GM12878 (cell line): ENCODE measurements around the gene TOM1L2. TPM values are rescaled to one million over a fixed set of nuclear protein-coding genes. Genes with fewer than 3 reads are reported as not detected.

Experiments
- ATAC-seq: fragments of 200-7000 bp; cut with Tn5 transposase; 3 replicates; pipeline ENCODE4 v1.9.1; 2020; ENCODE audit warnings: mild to moderate bottlenecking, moderate library complexity
- BruUV-seq: library from RNA; stranded (reverse); fragments of 400-500 nt; replicated peaks from 2 replicates; lab custom pipeline; 2021; lab: Mats Ljungman, UMichigan
- CTCF ChIA-PET: fragments of 300-600 bp; sonication (Branson Sonifier 250); formaldehyde crosslinking; extraction: SDS; loops from one replicate; lab custom pipeline; 2021; ENCODE audit warnings: inconsistent platforms; lab: Yijun Ruan, JAX
- POLR2A ChIA-PET: fragments of 350-600 bp; formaldehyde crosslinking; extraction: SDS; loops from one replicate; lab custom pipeline; 2021; ENCODE audit warnings: inconsistent platforms; lab: Charles Lee
- RAD21 ChIA-PET: fragments of 300-600 bp; sonication (Branson Sonifier 250); formaldehyde crosslinking; loops from one replicate; lab custom pipeline; 2023; ENCODE audit warnings: antibody characterized with exemption; ENCODE audit not compliant: unreplicated experiment; lab: Charles Lee
- SMC1A ChIA-PET: fragments of 300-600 bp; sonication (Branson Sonifier 250); formaldehyde crosslinking; loops from one replicate; lab custom pipeline; 2023; ENCODE audit not compliant: unreplicated experiment, uncharacterized antibody; lab: Charles Lee
- DNase-seq: peaks from one replicate; pipeline ENCODE4 v3.0.0-alpha.2; 2011; ENCODE audit warnings: low read depth, low spot score
- FAIRE-seq: peaks from 3 replicates; lab custom pipeline; 2011; peaks lifted over from hg19 to GRCh38; lab: Jason Lieb, UNC
- H2AFZ ChIP-seq: 2 replicates; pipeline ENCODE4 v1.6.0; 2011; ENCODE audit warnings: low read depth, low read length, control low read depth; ENCODE audit not compliant: control insufficient read depth
- H3K27ac ChIP-seq: 2 replicates; pipeline ENCODE4 v1.5.1; 2011; ENCODE audit warnings: control low read depth; ENCODE audit not compliant: control insufficient read depth, insufficient read depth
- H3K27me3 ChIP-seq, 2 experiments: replicated peaks in 1 of 2; 2 replicates each; pipeline versions ENCODE4 v1.6.0 to v1.6.1; 2011; ENCODE audit warnings: low read length in 1 of 2; ENCODE audit not compliant: control insufficient read depth in 2 of 2, insufficient read depth in 2 of 2
- H3K36me3 ChIP-seq, 2 experiments: 2 replicates each; pipeline ENCODE4 v1.5.1; 2011; ENCODE audit warnings: low read length in 1 of 2; ENCODE audit not compliant: control insufficient read depth in 2 of 2, insufficient read depth in 2 of 2
- H3K4me1 ChIP-seq: 2 replicates; pipeline ENCODE4 v1.6.1; 2011; ENCODE audit warnings: mild to moderate bottlenecking, low read length, moderate library complexity, mixed read lengths; ENCODE audit not compliant: control insufficient read depth, insufficient read depth
- H3K4me2 ChIP-seq: 2 replicates; pipeline ENCODE4 v1.6.0; 2011; ENCODE audit warnings: control low read depth; ENCODE audit not compliant: control insufficient read depth, insufficient read depth
- H3K4me3 ChIP-seq: fragments of 200-600 bp; sonication (generic); 2 replicates; pipeline ENCODE4 v1.5.1; 2016
- H3K79me2 ChIP-seq: 2 replicates; pipeline ENCODE4 v1.6.0; 2011; ENCODE audit warnings: low read length; ENCODE audit not compliant: control insufficient read depth, insufficient read depth
- H3K9ac ChIP-seq: 2 replicates; pipeline ENCODE4 v1.8.0; 2011; ENCODE audit warnings: low read length, control low read depth, mixed read lengths; ENCODE audit not compliant: control insufficient read depth, insufficient read depth
- H3K9me3 ChIP-seq: replicated peaks from 3 replicates; pipeline ENCODE4 v1.5.1; 2011; ENCODE audit warnings: mild to moderate bottlenecking, low read length; ENCODE audit not compliant: control insufficient read depth, insufficient read depth
- H4K20me1 ChIP-seq: 2 replicates; pipeline ENCODE4 v1.6.0; 2011; ENCODE audit not compliant: control insufficient read depth, insufficient read depth
- RUNX3 ChIP-seq: IDR thresholded peaks from 2 replicates; pipeline ENCODE4 v1.6.1; 2012; ENCODE audit warnings: low read length, inconsistent platforms
- SPI1 ChIP-seq: IDR thresholded peaks from 2 replicates; pipeline ENCODE4 v1.6.1; 2011; ENCODE audit warnings: low read depth, mild to moderate bottlenecking, low read length, moderate library complexity, borderline replicate concordance; ENCODE audit not compliant: insufficient read depth
- ZBTB4 ChIP-seq: fragments of 450-650 bp; formaldehyde crosslinking; IDR thresholded peaks from 2 replicates; pipeline ENCODE4 v1.4.0; 2022; ENCODE audit warnings: mild to moderate bottlenecking, moderate library complexity
- WGBS: methylation state at CpG from one replicate; pipeline ENCODE4 v1.1.6; 2016; ENCODE audit warnings: low lambda C conversion rate; ENCODE audit not compliant: insufficient replicate concordance, insufficient coverage; ENCODE audit errors: missing lambda C conversion rate; 5-methylcytosine and 5-hydroxymethylcytosine counted together
- in situ Hi-C: fragments of 300-500 bp; cut with MboI; formaldehyde crosslinking; loops from 9 replicates; pipeline ENCODE4 v1.14.3; 2018; ENCODE audit warnings: mixed read lengths
- intact Hi-C: fragments of 100-400 bp; cut with micrococcal nuclease; formaldehyde crosslinking; loops from one replicate; pipeline ENCODE4 v1.14.2; 2022; ENCODE audit not compliant: unreplicated experiment
- polyA plus RNA-seq, 11 experiments: library from polyadenylated mRNA; depleted of rRNA in 4 of 11; unstranded in 6 of 11; stranded (reverse) in 5 of 11; fragments of >200 nt; fragmentation: Nextera tagmentation in 4 of 11; fragmentation: Illumina TruSeq in 1 of 11; extraction: Ambion mirVana in 4 of 11; extraction: Trizol in 1 of 11; gene quantifications; 1 replicate in 1 of 11; 2 replicates in 10 of 11; pipeline versions ENCODE4 v1.2.1 to v1.2.3, GENCODE V29; 2011 to 2016; ENCODE audit warnings: inconsistent platforms in 2 of 11, missing spikeins in 2 of 11, low read depth in 1 of 11
- total RNA-seq, 4 experiments: library from RNA; depleted of rRNA in 3 of 4; stranded (reverse); fragments of >200 nt in 3 of 4; fragmentation: Illumina TruSeq in 1 of 4; extraction: Trizol in 1 of 4; gene quantifications; 2 replicates each; pipeline versions ENCODE4 v1.2.1 to v1.2.3, GENCODE V29; 2013 to 2021

The TOM1L2 gene
- total and polyA plus RNA-seq, 10 of the 15 experiments (the other 5 are each of a cell fraction or from before 2014, with no cell fraction given) = 0.19 to 19.2 (median 8.1) TPM

GRCh38 chr17:17892009-17892408 is 80.2 kb downstream of the TOM1L2 start:
- POLR2A ChIA-PET = interaction anchor here (1.0 kb wide), 1 partner anchor 27 kb away, joined by 3 read pairs; no protein-coding TSS in a partner anchor
- Histone ChIP-seq H3K4me1 (peaks cover 28% of the 10 kb centered on the region), H3K36me3 (no peaks in the 10 kb centered on the region; a peak in 2 of 4 replicates), H3K9ac (no peak overlapping the region), H2AFZ (no peak overlapping the region), H3K4me2 (no peak overlapping the region), H3K4me3 (no peak overlapping the region), H3K27me3 (no peaks in the 10 kb centered on the region), H3K79me2 (no peaks in the 10 kb centered on the region), H3K9me3 (no peaks in the 10 kb centered on the region), H3K27ac (no peak overlapping the region), H4K20me1 (no peaks in the 10 kb centered on the region)
- CTCF ChIA-PET = interaction anchor here (0.9 to 10.0 kb wide), 6 partner anchors 9 to 142 kb away, joined by 3 to 95 read pairs (median 6); no protein-coding TSS in a partner anchor
- in situ Hi-C loops = loop anchor here (5.0 kb wide), 1 partner anchor 140 kb away; no protein-coding TSS in a partner anchor
- DNase-seq (no peak), ATAC-seq (no peak), FAIRE-seq (no peak)
- SMC1A ChIA-PET = interaction anchor here (1.0 to 3.2 kb wide), 7 partner anchors 23 to 143 kb away, joined by 3 to 42 read pairs (median 4); no protein-coding TSS in a partner anchor
- WGBS = 86% methylated on average over 6 of the region's 6 CpGs
- RAD21 ChIA-PET = interaction anchor here (0.9 to 5.4 kb wide), 6 partner anchors 27 to 143 kb away, joined by 3 to 48 read pairs (median 3); partner anchors contain the start of genes DRC3 and TOM1L2
- intact Hi-C loops = loop anchor here (5.0 kb wide), 1 partner anchor 75 kb away; no protein-coding TSS in a partner anchor
- peak; percentile 24; the same call in 1 of the 2 replicates for TF ChIP-seq RUNX3
- no peak for TF ChIP-seq ZBTB4
- TF ChIP-seq SPI1 = 0 out of 2 replicates have a peak, but pooled peaks have one; percentile 17
- no TSS peak for BruUV-seq
